Uterus (tissue), 4 donors: ENCODE measurements around the gene SLC16A4. TPM values are rescaled to one million over a fixed set of nuclear protein-coding genes. Genes with fewer than 3 reads are reported as not detected.

Source experiments
- DNase-seq, 2 donors: peaks; one replicate each; pipeline ENCODE4 v3.0.0-alpha.2; 2019 to 2020
- H3K27ac ChIP-seq, 2 donors: fragments of 200-600 bp; sonication (generic); 1 replicate in 1 of 2; 2 replicates in 1 of 2; pipeline ENCODE4 v1.5.1; 2016 to 2018
- H3K27me3 ChIP-seq, 2 donors: fragments of 200-600 bp; sonication (generic); one replicate each; pipeline ENCODE4 v1.5.1; 2018 to 2019; ENCODE audit warnings: control low read depth in 1 of 2
- H3K36me3 ChIP-seq, 2 donors: fragments of 200-600 bp; sonication (generic); one replicate each; pipeline ENCODE4 v1.5.1; 2019; ENCODE audit warnings: control low read depth in 1 of 2
- H3K4me1 ChIP-seq, 2 donors: fragments of 200-600 bp; sonication (generic); one replicate each; pipeline ENCODE4 v1.5.1; 2018 to 2019; ENCODE audit warnings: control low read depth in 1 of 2
- H3K4me3 ChIP-seq, 2 donors: fragments of 200-600 bp; sonication (generic); 1 replicate in 1 of 2; 2 replicates in 1 of 2; pipeline ENCODE4 v1.5.1; 2018 to 2019; ENCODE audit warnings: mild to moderate bottlenecking in 1 of 2
- H3K9me3 ChIP-seq, 2 donors: fragments of 200-600 bp; sonication (generic); one replicate each; pipeline ENCODE4 v1.5.1; 2019; ENCODE audit warnings: control low read depth in 1 of 2
- POLR2A ChIP-seq, 2 donors: fragments of 450-650 bp; IDR thresholded peaks; one replicate each; pipeline ENCODE4 v1.6.1; 2016; ENCODE audit warnings: antibody characterized with exemption in 2 of 2, mild to moderate bottlenecking in 1 of 2, moderate library complexity in 1 of 2
- intact Hi-C: fragments of 100-400 bp; cut with DNase I; formaldehyde crosslinking; loops from one replicate; pipeline ENCODE4 v1.15.1; 2023; ENCODE audit warnings: low total_unique reads
- total RNA-seq, 4 donors: library from RNA; depleted of rRNA in 3 of 4; stranded (reverse); fragments of >200 nt in 3 of 4; gene quantifications; one replicate each; pipeline versions ENCODE4 v1.1.0 to v1.2.4, GENCODE V29; 2014 to 2023
- TF ChIP-seq, protein P1 (sequence below), 4 experiments: fragments of 200-600 bp in 2 of 4; fragments of 450-650 bp in 2 of 4; sonication (generic) in 2 of 4; IDR thresholded peaks; one replicate each; pipeline ENCODE4 v1.5.1; 2016 to 2019; ENCODE audit warnings: antibody characterized with exemption in 4 of 4, mild to moderate bottlenecking in 2 of 4, moderate library complexity in 1 of 4
- donor health status: DM: yes; HTN: yes; CAD: no.

The SLC16A4 gene
- total RNA-seq, 4 donors from 2014 or later: 2.3 to 11.3 (median 4.6) TPM

DNA sequence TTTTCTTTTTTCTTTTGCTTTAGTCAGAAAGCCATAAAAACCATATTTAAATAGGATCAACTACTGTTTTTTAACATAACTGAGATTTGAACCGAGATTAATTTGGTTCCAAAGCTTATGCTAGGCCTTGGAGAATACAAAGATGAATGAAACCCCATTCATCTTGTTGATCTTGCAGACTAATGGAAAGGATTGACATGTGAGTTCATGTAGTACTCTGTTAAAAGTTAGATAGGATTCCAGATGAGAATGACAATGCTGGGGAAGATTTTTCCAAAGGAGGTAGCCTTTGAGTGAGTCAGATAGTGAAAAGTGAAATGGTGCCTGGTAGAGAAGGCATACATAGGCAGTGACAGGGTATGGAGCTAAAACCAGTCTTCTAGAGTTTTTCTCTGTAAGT is 29.0 kb downstream of the SLC16A4 start:
- DNase-seq: no peak
- Histone ChIP-seq H3K36me3 (no peaks in the 10 kb centered on the region), H3K4me1 (no peaks in the 10 kb centered on the region), H3K4me3 (no peak overlapping the region), H3K27me3 (no peaks in the 10 kb centered on the region), H3K27ac (no peak overlapping the region), H3K9me3 (no peaks in the 10 kb centered on the region)
- intact Hi-C loops: no loop called here
- TF ChIP-seq, protein P1, sequence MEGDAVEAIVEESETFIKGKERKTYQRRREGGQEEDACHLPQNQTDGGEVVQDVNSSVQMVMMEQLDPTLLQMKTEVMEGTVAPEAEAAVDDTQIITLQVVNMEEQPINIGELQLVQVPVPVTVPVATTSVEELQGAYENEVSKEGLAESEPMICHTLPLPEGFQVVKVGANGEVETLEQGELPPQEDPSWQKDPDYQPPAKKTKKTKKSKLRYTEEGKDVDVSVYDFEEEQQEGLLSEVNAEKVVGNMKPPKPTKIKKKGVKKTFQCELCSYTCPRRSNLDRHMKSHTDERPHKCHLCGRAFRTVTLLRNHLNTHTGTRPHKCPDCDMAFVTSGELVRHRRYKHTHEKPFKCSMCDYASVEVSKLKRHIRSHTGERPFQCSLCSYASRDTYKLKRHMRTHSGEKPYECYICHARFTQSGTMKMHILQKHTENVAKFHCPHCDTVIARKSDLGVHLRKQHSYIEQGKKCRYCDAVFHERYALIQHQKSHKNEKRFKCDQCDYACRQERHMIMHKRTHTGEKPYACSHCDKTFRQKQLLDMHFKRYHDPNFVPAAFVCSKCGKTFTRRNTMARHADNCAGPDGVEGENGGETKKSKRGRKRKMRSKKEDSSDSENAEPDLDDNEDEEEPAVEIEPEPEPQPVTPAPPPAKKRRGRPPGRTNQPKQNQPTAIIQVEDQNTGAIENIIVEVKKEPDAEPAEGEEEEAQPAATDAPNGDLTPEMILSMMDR (IDR thresholded peaks at IDR 0.05): no peak
- no peak for TF ChIP-seq POLR2A (IDR thresholded peaks at IDR 0.05)

DNA sequence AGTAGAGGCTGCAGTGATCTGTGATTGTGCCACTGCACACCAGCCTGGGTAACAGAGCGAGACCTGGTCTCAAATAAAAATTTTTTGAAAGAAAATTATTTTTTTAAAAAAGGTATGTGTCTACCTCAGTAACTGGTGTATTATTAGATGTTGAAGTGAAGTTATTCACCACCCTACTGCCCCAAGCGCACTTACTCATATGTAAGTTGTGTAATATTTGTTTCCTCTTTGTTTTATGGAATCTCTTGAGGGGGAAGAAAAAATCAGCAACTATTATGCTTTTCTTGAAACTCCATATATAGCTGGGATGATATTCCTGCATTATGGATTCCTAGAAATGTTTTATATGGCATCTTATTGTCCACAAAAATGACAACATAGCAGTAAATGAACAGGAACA is 30.4 kb downstream of the SLC16A4 start:
- Histone ChIP-seq H3K4me1 (no peaks in the 10 kb centered on the region), H3K4me3 (no peak overlapping the region), H3K36me3 (no peaks in the 10 kb centered on the region), H3K9me3 (no peaks in the 10 kb centered on the region), H3K27ac (no peak overlapping the region), H3K27me3 (no peaks in the 10 kb centered on the region)
- intact Hi-C loops: no loop called here
- DNase-seq: no peak
- no peak for TF ChIP-seq POLR2A (IDR thresholded peaks at IDR 0.05)
- TF ChIP-seq, protein P1 (IDR thresholded peaks at IDR 0.05): no peak

DNA sequence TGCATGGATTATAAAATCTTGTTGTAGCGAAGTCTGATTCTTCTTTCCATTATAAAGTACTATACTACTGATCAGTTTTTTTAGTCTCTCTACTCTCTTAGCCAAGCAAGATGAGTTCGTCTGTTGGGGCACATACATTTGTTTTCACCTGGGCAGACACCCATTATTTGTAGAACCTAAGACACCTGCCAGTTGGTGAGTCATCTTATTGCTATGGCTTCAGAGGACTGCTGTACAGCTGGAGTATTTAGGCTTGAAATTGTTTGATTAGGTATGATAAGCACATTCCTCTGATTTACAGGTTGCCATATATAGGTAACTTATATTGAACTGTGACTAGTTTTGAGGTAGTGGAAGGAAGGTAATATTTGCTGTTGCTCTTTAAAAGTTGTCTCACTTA is 34.4 kb downstream of the SLC16A4 start:
- no peaks in the 10 kb centered on the region for H3K4me1 ChIP-seq
- intact Hi-C loops: no loop called here
- TF ChIP-seq, protein P1 (IDR thresholded peaks at IDR 0.05): no peak
- TF ChIP-seq POLR2A (IDR thresholded peaks at IDR 0.05): no peak
- H3K4me3 ChIP-seq: no peak overlapping the region
- H3K27ac ChIP-seq: no peak overlapping the region
- no peaks in the 10 kb centered on the region for H3K36me3 ChIP-seq
- no peaks in the 10 kb centered on the region for H3K9me3 ChIP-seq
- DNase-seq: no peak
- no peaks in the 10 kb centered on the region for H3K27me3 ChIP-seq

DNA sequence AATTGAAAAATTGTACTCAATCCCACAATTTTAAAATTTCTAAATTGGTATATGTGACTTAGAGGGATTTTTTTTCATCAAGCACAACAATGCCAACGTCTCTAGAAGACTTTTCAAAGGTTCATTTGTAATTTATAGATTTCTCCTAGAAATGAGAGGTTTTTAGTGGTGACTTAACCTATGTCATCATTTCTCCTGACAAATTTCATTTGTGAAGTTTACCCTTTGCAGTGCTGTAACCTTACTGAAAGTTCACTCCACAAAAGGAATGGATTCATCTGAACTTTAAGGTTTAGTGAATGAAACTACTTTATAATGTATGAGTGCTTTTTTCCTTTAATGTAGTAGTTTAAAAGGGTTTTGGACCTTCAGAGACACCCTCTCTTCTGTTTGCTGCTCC is 35.5 kb downstream of the SLC16A4 start:
- no peak for DNase-seq
- H3K27ac ChIP-seq: no peak overlapping the region
- H3K4me3 ChIP-seq: no peak overlapping the region
- H3K36me3 ChIP-seq: no peaks in the 10 kb centered on the region
- no peak for TF ChIP-seq POLR2A (IDR thresholded peaks at IDR 0.05)
- TF ChIP-seq, protein P1 (IDR thresholded peaks at IDR 0.05): no peak
- no peaks in the 10 kb centered on the region for H3K4me1 ChIP-seq
- H3K27me3 ChIP-seq: no peaks in the 10 kb centered on the region
- no peaks in the 10 kb centered on the region for H3K9me3 ChIP-seq
- intact Hi-C loops: no loop called here

DNA sequence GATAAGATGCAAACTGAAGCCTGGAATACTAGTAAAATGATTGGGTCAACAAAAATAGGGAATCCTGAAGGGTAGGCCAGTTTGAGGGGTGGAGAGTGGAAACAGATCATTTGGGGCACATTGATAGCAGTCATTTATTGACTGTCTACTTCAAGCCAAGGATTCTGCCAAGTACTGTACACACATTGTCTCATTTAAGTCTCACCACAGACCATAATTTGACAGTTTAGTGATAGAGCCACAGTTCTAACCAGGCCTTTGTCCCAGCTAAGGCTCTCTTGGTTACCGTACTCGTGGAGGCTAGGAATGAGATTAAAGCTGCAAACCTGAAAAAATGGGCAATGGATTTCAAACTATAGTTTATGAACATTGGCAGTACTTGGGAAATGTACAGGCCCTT is 40.5 kb downstream of the SLC16A4 start:
- TF ChIP-seq, protein P1 (IDR thresholded peaks at IDR 0.05): no peak
- TF ChIP-seq POLR2A (IDR thresholded peaks at IDR 0.05): no peak
- peaks cover 0 to 9% of the 10 kb centered on the region in 2 donors for H3K4me1 ChIP-seq

More for the DNA sequence above, 40.5 kb downstream of the SLC16A4 start:
- intact Hi-C loops: no loop called here
- H3K27ac ChIP-seq: no peak overlapping the region
- no peak for DNase-seq
- H3K9me3 ChIP-seq: no peaks in the 10 kb centered on the region
- H3K36me3 ChIP-seq: no peaks in the 10 kb centered on the region
- H3K4me3 ChIP-seq: no peak overlapping the region
- no peaks in the 10 kb centered on the region for H3K27me3 ChIP-seq
